ENCODE measurements around the gene SOSTDC1.

The SOSTDC1 gene

GRCh38 chr7:16417906-16418305 lies 47.6 kb downstream of the SOSTDC1 start:
- peak; percentile 19 for DNase-seq

GRCh38 chr7:16416289-16417282 lies 49.0 kb downstream of the SOSTDC1 start:
- DNase-seq: no peak

- DNase-seq: no peak
These were observed 53.0 kb downstream of the SOSTDC1 start for GRCh38 chr7:16412274-16413254.
